Spleen (tissue), 7 donors: ENCODE results near the gene RETREG1.

Experiments
- POLR2A ChIP-seq, 3 donors: fragments of 450-650 bp; IDR thresholded peaks; one replicate each; pipeline ENCODE4 v1.5.1; 2017; ENCODE audit warnings: antibody characterized with exemption in 3 of 3, mild to moderate bottlenecking in 1 of 3
- POLR2AphosphoS5 ChIP-seq, 3 donors: sonication (generic); formaldehyde crosslinking; IDR thresholded peaks; one replicate each; pipeline ENCODE4 v1.5.1; 2017; ENCODE audit warnings: antibody characterized with exemption in 3 of 3
- TF ChIP-seq, protein P1 (sequence below), 11 experiments: fragments of 200-600 bp in 7 of 11; fragments of 450-650 bp in 4 of 11; sonication (generic) in 4 of 11; IDR thresholded peaks in 8 of 11; conservative IDR thresholded peaks in 3 of 11; 1 replicate in 7 of 11; 2 replicates in 4 of 11; pipeline versions ENCODE4 v1.4.0 to v1.8.0; 2016 to 2021; ENCODE audit warnings: antibody characterized with exemption in 11 of 11, inconsistent platforms in 4 of 11, mild to moderate bottlenecking in 1 of 11
- donor health status: DM: no; HTN: no; CAD: no; lungs with moderate emphysema.
- donor health status: DM: no; HTN: no; CAD: no.
- donor health status: DM: no; HTN: no; CAD: no.

DNA sequence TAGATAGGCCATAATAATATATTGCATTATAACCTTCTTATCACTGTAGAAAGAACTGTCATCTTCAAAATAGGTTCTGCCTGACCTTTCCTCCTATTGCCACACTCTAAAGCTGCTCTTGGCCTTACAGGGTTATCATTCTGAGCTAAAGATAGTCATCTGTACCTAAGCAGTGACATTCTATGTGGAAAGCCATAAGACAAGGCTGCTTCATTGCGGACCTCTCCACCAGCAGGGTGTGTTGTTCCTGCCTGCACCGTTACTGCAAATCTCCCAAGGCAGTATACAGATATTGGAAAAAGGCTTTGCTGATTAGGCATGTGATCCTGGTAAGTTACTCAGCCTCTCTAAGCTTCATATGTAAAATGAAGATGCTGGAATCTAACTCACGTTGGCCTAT lies 159.3 kb downstream of the RETREG1 start:
- TF ChIP-seq, protein P1, sequence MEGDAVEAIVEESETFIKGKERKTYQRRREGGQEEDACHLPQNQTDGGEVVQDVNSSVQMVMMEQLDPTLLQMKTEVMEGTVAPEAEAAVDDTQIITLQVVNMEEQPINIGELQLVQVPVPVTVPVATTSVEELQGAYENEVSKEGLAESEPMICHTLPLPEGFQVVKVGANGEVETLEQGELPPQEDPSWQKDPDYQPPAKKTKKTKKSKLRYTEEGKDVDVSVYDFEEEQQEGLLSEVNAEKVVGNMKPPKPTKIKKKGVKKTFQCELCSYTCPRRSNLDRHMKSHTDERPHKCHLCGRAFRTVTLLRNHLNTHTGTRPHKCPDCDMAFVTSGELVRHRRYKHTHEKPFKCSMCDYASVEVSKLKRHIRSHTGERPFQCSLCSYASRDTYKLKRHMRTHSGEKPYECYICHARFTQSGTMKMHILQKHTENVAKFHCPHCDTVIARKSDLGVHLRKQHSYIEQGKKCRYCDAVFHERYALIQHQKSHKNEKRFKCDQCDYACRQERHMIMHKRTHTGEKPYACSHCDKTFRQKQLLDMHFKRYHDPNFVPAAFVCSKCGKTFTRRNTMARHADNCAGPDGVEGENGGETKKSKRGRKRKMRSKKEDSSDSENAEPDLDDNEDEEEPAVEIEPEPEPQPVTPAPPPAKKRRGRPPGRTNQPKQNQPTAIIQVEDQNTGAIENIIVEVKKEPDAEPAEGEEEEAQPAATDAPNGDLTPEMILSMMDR (IDR thresholded peaks at IDR 0.05 in 8 of 11, conservative IDR thresholded peaks at IDR 0.05 in 3 of 11), result no peak
- TF ChIP-seq POLR2A (IDR thresholded peaks at IDR 0.05) (no peak), POLR2AphosphoS5 (IDR thresholded peaks at IDR 0.05) (no peak)
